Measurements from ENCODE around the gene SLX4IP.

The SLX4IP gene

DNA sequence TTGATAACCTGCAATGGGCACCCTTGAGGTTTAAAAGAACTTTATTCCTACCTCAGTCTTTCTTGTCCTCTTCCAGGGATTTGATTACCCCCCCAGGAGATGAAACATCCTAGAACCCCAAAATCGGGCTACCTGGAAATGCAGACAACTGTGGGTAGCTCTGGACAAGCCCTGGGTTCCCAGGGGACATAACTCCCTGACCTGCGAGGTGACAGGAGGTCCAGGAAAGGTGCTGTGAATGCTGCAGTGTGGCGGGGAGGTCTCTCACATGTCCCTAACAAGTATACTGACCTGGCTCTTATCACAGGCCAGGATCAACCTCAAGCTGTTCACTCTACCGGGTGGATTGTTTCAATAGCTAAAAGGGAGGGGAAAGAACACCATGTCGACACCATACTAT lies 227.0 kb downstream of the SLX4IP start:
- TF ChIP-seq SIN3A (IDR thresholded peaks at IDR 0.05; ENCODE audit: borderline replicate concordance, insufficient read depth, low read length) = no peak
- TF ChIP-seq TAF1 (IDR thresholded peaks at IDR 0.05; ENCODE audit: borderline replicate concordance, insufficient read depth, low read length) = no peak
- no peak for TF ChIP-seq FOXP2 (optimal IDR thresholded peaks at IDR 0.05; ENCODE audit: borderline replicate concordance, extremely low read depth, extremely low read length, insufficient read depth)
- TF ChIP-seq REST (IDR thresholded peaks at IDR 0.05; ENCODE audit: insufficient read depth in 1 of 2, low read depth in 2 of 2, low read length in 2 of 2) = no peak
- no peak for TF ChIP-seq POLR2AphosphoS5 (IDR thresholded peaks at IDR 0.05; ENCODE audit: low read depth, low read length)

DNA sequence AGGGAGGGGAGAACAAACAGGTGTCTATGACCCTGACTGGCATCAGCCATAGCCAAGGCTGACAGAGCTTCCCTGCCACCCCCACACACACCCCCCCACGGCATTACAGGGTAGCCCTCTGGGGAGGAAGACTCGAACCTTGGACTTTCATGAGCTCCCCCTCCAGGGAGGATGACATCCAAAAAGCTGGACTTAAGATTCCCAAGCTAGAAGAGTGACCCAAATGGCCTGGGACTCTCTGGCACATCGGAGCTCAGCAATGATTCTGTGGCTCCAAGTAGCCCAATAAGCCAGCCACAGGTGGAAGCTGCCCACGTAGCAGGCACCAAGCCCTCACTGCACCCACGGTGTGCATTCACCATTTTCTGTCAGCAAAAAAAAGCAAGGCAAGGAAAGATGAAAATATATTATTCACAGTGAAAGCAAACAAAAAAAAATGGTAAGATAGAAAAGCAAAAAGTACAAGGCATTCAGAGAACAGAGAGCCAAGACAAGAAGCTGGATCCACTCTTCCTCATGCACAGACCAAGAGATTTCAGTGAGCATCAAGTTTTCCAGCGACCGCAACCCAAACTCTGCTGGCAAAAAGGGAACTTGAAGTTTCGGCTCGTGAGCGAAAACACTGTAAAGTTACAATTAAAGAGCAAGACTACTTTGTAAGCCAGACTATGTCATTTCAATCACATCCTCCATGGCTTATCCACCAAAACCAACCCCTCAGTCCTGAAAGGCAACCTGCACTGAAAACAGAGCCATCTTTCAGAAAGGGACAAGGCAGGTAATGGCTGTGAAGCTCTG lies 227.8 kb downstream of the SLX4IP start:
- TF ChIP-seq REST (IDR thresholded peaks at IDR 0.05; ENCODE audit: insufficient read depth in 1 of 2, low read depth in 2 of 2, low read length in 2 of 2) (no peak), POLR2AphosphoS5 (IDR thresholded peaks at IDR 0.05; ENCODE audit: low read depth, low read length) (no peak), SIN3A (IDR thresholded peaks at IDR 0.05; ENCODE audit: borderline replicate concordance, insufficient read depth, low read length) (no peak), TAF1 (IDR thresholded peaks at IDR 0.05; ENCODE audit: borderline replicate concordance, insufficient read depth, low read length) (no peak), FOXP2 (optimal IDR thresholded peaks at IDR 0.05; ENCODE audit: borderline replicate concordance, extremely low read depth, extremely low read length, insufficient read depth) (no peak)

GRCh38 chr20:10663756-10664155 lies 228.7 kb downstream of the SLX4IP start:
- TF ChIP-seq SIN3A (IDR thresholded peaks at IDR 0.05; ENCODE audit: borderline replicate concordance, insufficient read depth, low read length) (no peak), FOXP2 (optimal IDR thresholded peaks at IDR 0.05; ENCODE audit: borderline replicate concordance, extremely low read depth, extremely low read length, insufficient read depth) (no peak), REST (IDR thresholded peaks at IDR 0.05; ENCODE audit: insufficient read depth in 1 of 2, low read depth in 2 of 2, low read length in 2 of 2) (no peak), TAF1 (IDR thresholded peaks at IDR 0.05; ENCODE audit: borderline replicate concordance, insufficient read depth, low read length) (no peak), POLR2AphosphoS5 (IDR thresholded peaks at IDR 0.05; ENCODE audit: low read depth, low read length) (no peak)

GRCh38 chr20:10665027-10665561 lies 230.0 kb downstream of the SLX4IP start:
- TF ChIP-seq REST (IDR thresholded peaks at IDR 0.05; ENCODE audit: insufficient read depth in 1 of 2, low read depth in 2 of 2, low read length in 2 of 2) (no peak), TAF1 (IDR thresholded peaks at IDR 0.05; ENCODE audit: borderline replicate concordance, insufficient read depth, low read length) (no peak), SIN3A (IDR thresholded peaks at IDR 0.05; ENCODE audit: borderline replicate concordance, insufficient read depth, low read length) (no peak)

All from PFSK-1 (cell line).